ENCODE measurements around the gene TPM4. TPM values are rescaled to one million over a fixed set of nuclear protein-coding genes. Genes with fewer than 3 reads are reported as not detected.

TPM4 gene
- total RNA-seq, 2 donors from 2014 or later: 379 TPM

DNA sequence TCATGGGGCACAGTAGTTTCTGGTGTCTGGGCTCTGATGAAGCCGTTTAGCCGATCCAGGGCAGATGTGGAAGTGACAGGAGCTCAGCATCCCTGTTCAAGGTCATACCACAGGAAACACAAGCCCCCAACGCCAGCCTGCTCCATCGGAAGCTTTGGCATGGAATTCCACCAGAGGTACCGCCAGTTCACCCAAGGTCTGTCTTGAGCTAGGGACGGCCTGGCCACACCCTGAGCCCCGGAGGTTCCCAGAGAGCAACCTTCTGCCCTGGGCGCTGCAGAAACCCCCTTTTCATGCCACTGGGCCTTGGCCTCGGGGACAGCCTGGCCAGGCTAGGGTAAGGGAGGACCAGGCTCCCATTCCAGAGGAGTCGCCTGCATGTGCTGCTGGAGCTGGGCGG lies 39.4 kb upstream of the TPM4 start:
- TF ChIP-seq, protein P1, sequence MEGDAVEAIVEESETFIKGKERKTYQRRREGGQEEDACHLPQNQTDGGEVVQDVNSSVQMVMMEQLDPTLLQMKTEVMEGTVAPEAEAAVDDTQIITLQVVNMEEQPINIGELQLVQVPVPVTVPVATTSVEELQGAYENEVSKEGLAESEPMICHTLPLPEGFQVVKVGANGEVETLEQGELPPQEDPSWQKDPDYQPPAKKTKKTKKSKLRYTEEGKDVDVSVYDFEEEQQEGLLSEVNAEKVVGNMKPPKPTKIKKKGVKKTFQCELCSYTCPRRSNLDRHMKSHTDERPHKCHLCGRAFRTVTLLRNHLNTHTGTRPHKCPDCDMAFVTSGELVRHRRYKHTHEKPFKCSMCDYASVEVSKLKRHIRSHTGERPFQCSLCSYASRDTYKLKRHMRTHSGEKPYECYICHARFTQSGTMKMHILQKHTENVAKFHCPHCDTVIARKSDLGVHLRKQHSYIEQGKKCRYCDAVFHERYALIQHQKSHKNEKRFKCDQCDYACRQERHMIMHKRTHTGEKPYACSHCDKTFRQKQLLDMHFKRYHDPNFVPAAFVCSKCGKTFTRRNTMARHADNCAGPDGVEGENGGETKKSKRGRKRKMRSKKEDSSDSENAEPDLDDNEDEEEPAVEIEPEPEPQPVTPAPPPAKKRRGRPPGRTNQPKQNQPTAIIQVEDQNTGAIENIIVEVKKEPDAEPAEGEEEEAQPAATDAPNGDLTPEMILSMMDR (IDR thresholded peaks at IDR 0.05): no peak
- TF ChIP-seq POLR2AphosphoS5 (IDR thresholded peaks at IDR 0.05) (no peak), POLR2A (IDR thresholded peaks at IDR 0.05) (no peak)
- WGBS: 72% methylated on average over 6 of the region's 11 CpGs
- DNase-seq (ENCODE audit: low spot score): no peak
- Histone ChIP-seq H3K27ac (no peak overlapping the region), H3K4me1 (replicated peaks) (no peaks in the 10 kb centered on the region), H3K4me3 (no peak overlapping the region), H3K27me3 (replicated peaks; ENCODE audit: insufficient read depth) (no peaks in the 10 kb centered on the region), H3K36me3 (no peaks in the 10 kb centered on the region), H3K9me3 (no peaks in the 10 kb centered on the region)
- intact Hi-C loops (cut with DNase I): loop anchor here (10.0 kb wide), 1 partner anchor 412 kb away; no protein-coding TSS in a partner anchor

DNA sequence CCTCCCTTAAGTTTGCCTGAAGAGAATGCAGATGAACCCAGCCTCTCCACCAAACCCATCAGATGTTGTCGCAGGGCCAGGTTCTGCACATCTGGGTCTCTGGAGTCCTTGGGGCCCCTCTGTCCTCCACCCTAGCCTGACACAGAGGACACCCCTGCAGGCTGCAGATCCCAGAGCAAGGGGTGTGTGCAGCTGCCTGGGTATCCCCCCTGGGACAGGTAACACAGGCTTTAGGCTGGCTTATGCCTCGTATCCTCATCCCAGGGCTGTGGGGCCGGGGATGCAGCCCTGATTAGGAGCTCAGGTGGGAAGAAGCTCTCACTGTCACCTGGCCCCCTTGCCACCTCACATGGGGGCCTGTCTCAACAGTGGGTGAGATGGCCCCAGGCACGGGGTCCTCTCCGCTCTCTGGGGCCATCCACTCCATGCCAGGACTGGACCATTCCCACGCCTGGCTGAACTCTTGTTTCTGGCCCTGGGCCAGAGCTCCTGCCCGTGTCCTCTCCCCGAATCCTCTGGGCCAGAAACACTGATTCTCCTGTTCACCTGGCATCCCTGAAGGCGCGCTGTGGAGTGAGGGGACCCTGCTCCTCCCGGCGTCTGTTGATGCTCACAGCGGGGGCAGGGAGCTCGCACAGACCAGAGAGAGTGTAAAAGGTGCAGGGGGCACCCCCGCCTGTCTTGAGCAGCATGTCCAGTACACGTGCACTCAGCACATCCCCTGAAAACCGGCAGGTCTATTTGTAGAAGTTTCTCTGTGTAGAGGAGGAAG lies 38.7 kb upstream of the TPM4 start:
- Histone ChIP-seq H3K4me3 (no peak overlapping the region), H3K27me3 (replicated peaks; ENCODE audit: insufficient read depth) (no peaks in the 10 kb centered on the region), H3K27ac (no peak overlapping the region), H3K36me3 (no peaks in the 10 kb centered on the region), H3K4me1 (replicated peaks) (no peaks in the 10 kb centered on the region), H3K9me3 (no peaks in the 10 kb centered on the region)
- no peak for TF ChIP-seq POLR2AphosphoS5 (IDR thresholded peaks at IDR 0.05)
- TF ChIP-seq, protein P1 (IDR thresholded peaks at IDR 0.05): no peak
- TF ChIP-seq POLR2A (IDR thresholded peaks at IDR 0.05): no peak
- intact Hi-C loops (cut with DNase I): loop anchor here (10.0 kb wide), 1 partner anchor 413 kb away; no protein-coding TSS in a partner anchor
- 62% methylated on average over 11 of the region's 17 CpGs for WGBS
- DNase-seq (ENCODE audit: low spot score): no peak

- intact Hi-C loops (cut with DNase I): loop anchor here (10.0 kb wide), 1 partner anchor 413 kb away; no protein-coding TSS in a partner anchor
These were observed 38.0 kb upstream of the TPM4 start for GRCh38 chr19:16038196-16038695.

GRCh38 chr19:16039081-16039480 lies 37.2 kb upstream of the TPM4 start:
- Histone ChIP-seq H3K4me3 (no peak overlapping the region), H3K27ac (no peak overlapping the region), H3K4me1 (replicated peaks) (no peaks in the 10 kb centered on the region), H3K27me3 (replicated peaks; ENCODE audit: insufficient read depth) (no peaks in the 10 kb centered on the region), H3K36me3 (no peaks in the 10 kb centered on the region), H3K9me3 (no peaks in the 10 kb centered on the region)
- WGBS: 94% methylated on average over 18 of the region's 18 CpGs
- TF ChIP-seq POLR2A (IDR thresholded peaks at IDR 0.05): no peak
- TF ChIP-seq, protein P1 (IDR thresholded peaks at IDR 0.05): no peak
- no peak for TF ChIP-seq POLR2AphosphoS5 (IDR thresholded peaks at IDR 0.05)
- intact Hi-C loops (cut with DNase I): loop anchor here (10.0 kb wide), 1 partner anchor 414 kb away; no protein-coding TSS in a partner anchor
- DNase-seq (ENCODE audit: low spot score): no peak

More at GRCh38 chr19:16038196-16038695, 38.0 kb upstream of the TPM4 start:
- Histone ChIP-seq H3K4me3 (no peak overlapping the region), H3K4me1 (replicated peaks) (no peaks in the 10 kb centered on the region), H3K36me3 (no peaks in the 10 kb centered on the region), H3K27ac (no peak overlapping the region), H3K27me3 (replicated peaks; ENCODE audit: insufficient read depth) (no peaks in the 10 kb centered on the region), H3K9me3 (no peaks in the 10 kb centered on the region)
- WGBS: 93% methylated on average over 5 of the region's 5 CpGs
- TF ChIP-seq POLR2A (IDR thresholded peaks at IDR 0.05): no peak
- TF ChIP-seq, protein P1 (IDR thresholded peaks at IDR 0.05): no peak
- no peak for TF ChIP-seq POLR2AphosphoS5 (IDR thresholded peaks at IDR 0.05)
- no peak for DNase-seq (ENCODE audit: low spot score)

Data from prostate gland (tissue), 2 donors.